Endothelial cell of umbilical vein (primary cell): ENCODE results near the gene PTTG1IP. TPM values are rescaled to one million over a fixed set of nuclear protein-coding genes. Genes with fewer than 3 reads are reported as not detected.

ENCODE experiments used
- BruUV-seq: library from RNA; stranded (reverse); fragments of 400-500 nt; replicated peaks from 2 replicates; lab custom pipeline; 2021; lab: Mats Ljungman, UMichigan
- CTCF ChIA-PET: fragments of 300-600, 350-600 bp; sonication (Branson Sonifier 250); formaldehyde crosslinking; loops from one replicate; lab custom pipeline; 2021; ENCODE audit warnings: antibody characterized with exemption, inconsistent platforms; lab: Charles Lee
- POLR2A ChIA-PET: fragments of 300-600, 350-600 bp; sonication (Branson Sonifier 250); formaldehyde crosslinking; loops from one replicate; lab custom pipeline; 2021; ENCODE audit warnings: antibody characterized with exemption, inconsistent platforms; lab: Charles Lee
- DNase-seq: peaks from one replicate; pipeline ENCODE4 v3.0.0-alpha.2; 2011; ENCODE audit warnings: low read depth, low spot score
- FAIRE-seq: peaks from 2 replicates; lab custom pipeline; 2011; peaks lifted over from hg19 to GRCh38; lab: Jason Lieb, UNC
- H2AFZ ChIP-seq: 2 replicates; pipeline ENCODE4 v1.6.0; 2012; ENCODE audit warnings: low read depth, low read length, control low read depth, inconsistent platforms
- H3K27ac ChIP-seq: 2 replicates; pipeline ENCODE4 v1.5.1; 2011; ENCODE audit warnings: low read depth, mild to moderate bottlenecking, control low read depth, low read length, moderate library complexity; ENCODE audit not compliant: insufficient read depth
- H3K27me3 ChIP-seq, 2 experiments: 2 replicates each; pipeline versions ENCODE4 v1.6.0 to v1.6.1; 2011; ENCODE audit warnings: low read length in 2 of 2, mixed read lengths in 1 of 2; ENCODE audit not compliant: control insufficient read depth in 2 of 2, insufficient read depth in 2 of 2
- H3K36me3 ChIP-seq, 2 experiments: 2 replicates in 1 of 2; 3 replicates in 1 of 2; pipeline ENCODE4 v1.5.1; 2011; ENCODE audit warnings: low read length in 2 of 2, mild to moderate bottlenecking in 1 of 2, moderate library complexity in 1 of 2; ENCODE audit not compliant: control insufficient read depth in 2 of 2, insufficient read depth in 2 of 2; ENCODE audit errors: extremely low read depth in 1 of 2
- H3K4me1 ChIP-seq: 3 replicates; pipeline ENCODE4 v1.5.1; 2011; ENCODE audit warnings: mild to moderate bottlenecking, low read length; ENCODE audit not compliant: control insufficient read depth, insufficient read depth; ENCODE audit errors: extremely low read depth
- H3K4me2 ChIP-seq: 2 replicates; pipeline ENCODE4 v1.6.1; 2011; ENCODE audit warnings: low read length, control low read depth, mixed read lengths; ENCODE audit not compliant: insufficient read depth
- H3K4me3 ChIP-seq, 3 experiments: fragments of 200-600 bp in 1 of 3; sonication (generic), shearing (Covaris generic) in 1 of 3; replicated peaks in 1 of 3; 2 replicates each; pipeline ENCODE4 v1.5.1; 2011 to 2016; ENCODE audit warnings: control low read depth in 3 of 3, low read length in 3 of 3, mild to moderate bottlenecking in 2 of 3, inconsistent platforms in 1 of 3, low read depth in 1 of 3, moderate library complexity in 1 of 3; ENCODE audit not compliant: insufficient read depth in 1 of 3
- H3K79me2 ChIP-seq: 2 replicates; pipeline ENCODE4 v1.6.0; 2012; ENCODE audit warnings: low read length, inconsistent platforms; ENCODE audit not compliant: control insufficient read depth, insufficient read depth
- H3K9ac ChIP-seq: replicated peaks from 2 replicates; pipeline ENCODE3; 2011; ENCODE audit warnings: low read length, control low read depth; ENCODE audit not compliant: insufficient read depth; ENCODE audit errors: extremely low read depth
- H3K9me1 ChIP-seq: replicated peaks from 3 replicates; pipeline ENCODE4 v1.6.0; 2011; ENCODE audit warnings: mild to moderate bottlenecking, low read length; ENCODE audit not compliant: control insufficient read depth, insufficient read depth; ENCODE audit errors: extremely low read depth
- H3K9me3 ChIP-seq: replicated peaks from 2 replicates; pipeline ENCODE4 v1.5.1; 2012; ENCODE audit warnings: low read length, inconsistent platforms; ENCODE audit not compliant: control insufficient read depth, insufficient read depth
- H4K20me1 ChIP-seq: replicated peaks from 2 replicates; pipeline ENCODE3; 2011; ENCODE audit warnings: mild to moderate bottlenecking, low read length; ENCODE audit not compliant: control insufficient read depth, insufficient read depth; ENCODE audit errors: extremely low read depth
- CTCF ChIP-seq, 2 donors: IDR thresholded peaks; 1 replicate in 1 of 2; 2 replicates in 1 of 2; pipeline ENCODE4 v1.5.1; 2011; ENCODE audit warnings: low read length in 2 of 2, mild to moderate bottlenecking in 2 of 2, moderate library complexity in 2 of 2, control low read depth in 1 of 2, inconsistent platforms in 1 of 2, low read depth in 1 of 2; ENCODE audit not compliant: insufficient read depth in 1 of 2; ENCODE audit errors: extremely low read depth in 1 of 2
- EZH2 ChIP-seq: IDR thresholded peaks from 2 replicates; pipeline ENCODE4 v1.6.1; 2012; ENCODE audit warnings: borderline replicate concordance, low read depth, mild to moderate bottlenecking, moderate library complexity, low read length, inconsistent platforms; ENCODE audit not compliant: severe bottlenecking
- FOS ChIP-seq: IDR thresholded peaks from 2 replicates; pipeline ENCODE4 v1.6.1; 2011; ENCODE audit warnings: mild to moderate bottlenecking, low read length, moderate library complexity, borderline replicate concordance; ENCODE audit not compliant: insufficient read depth
- MAX ChIP-seq: IDR thresholded peaks from 2 replicates; pipeline ENCODE4 v1.6.1; 2011; ENCODE audit not compliant: insufficient read depth, insufficient read length
- POLR2A ChIP-seq: IDR thresholded peaks from 2 replicates; pipeline ENCODE4 v1.6.1; 2012; ENCODE audit warnings: low read depth, mild to moderate bottlenecking, control low read depth, low read length
- dilution Hi-C: fragments of 300-500 bp; cut with MboI; formaldehyde crosslinking; loops from one replicate; pipeline ENCODE4 v1.15.0; 2019; ENCODE audit warnings: low sequenced_read_pairs; ENCODE audit not compliant: extremely low pct_ligation_motif_present
- intact Hi-C: fragments of 100-400 bp; cut with micrococcal nuclease; formaldehyde crosslinking; loops from one replicate; pipeline ENCODE4 v1.10.0; 2022
- polyA plus RNA-seq, 4 experiments: library from polyadenylated mRNA; depleted of rRNA in 3 of 4; stranded (reverse) in 3 of 4; unstranded in 1 of 4; fragments of >200 nt; gene quantifications; 2 replicates each; pipeline versions ENCODE4 v1.2.1 to v1.2.3, GENCODE V29; 2011 to 2012; ENCODE audit warnings: missing spikeins in 1 of 4
- total RNA-seq: library from RNA; stranded (reverse); gene quantifications from 2 replicates; pipeline ENCODE4 v1.2.3, GENCODE V29; 2021

Gene PTTG1IP
- total and polyA plus RNA-seq, 2 donors (not counting 3 experiments of a cell fraction or from before 2014, with no cell fraction given) = 342 to 415 TPM

- peak within 1 kb of the TSS; percentile 71 for H2AFZ ChIP-seq
Measured at GRCh38 chr21:44817914-44818639, 55.4 kb downstream of the PTTG1IP start, which contains the start of gene SUMO3. TSS of gene SUMO3 (minus strand) at chr21:44818062. CDS start at chr21:44817968, 94 bp downstream.

More at GRCh38 chr21:44817914-44818639, 55.4 kb downstream of the PTTG1IP start, which contains the start of gene SUMO3:
- H3K9me1 ChIP-seq = no peaks in the 10 kb centered on the region
- ChIA-PET CTCF (interaction anchor here (0.7 to 1.6 kb wide), 6 partner anchors 14 to 310 kb away, joined by 3 to 6 read pairs (median 3); partner anchors contain the start of gene UBE2G2), POLR2A (interaction anchor here (0.9 to 1.0 kb wide), 2 partner anchors 13 to 17 kb away, joined by 3 to 4 read pairs; partner anchors contain the start of gene UBE2G2)
- H3K9ac ChIP-seq = peak within 1 kb of the TSS; percentile 89
- no peaks in the 10 kb centered on the region for H4K20me1 ChIP-seq
- H3K9me3 ChIP-seq = no peaks in the 10 kb centered on the region
- dilution Hi-C loops = no loop called here
- no TSS peak for BruUV-seq
- FAIRE-seq (peak; percentile 64), DNase-seq (peak; percentile 80)
- H3K4me1 ChIP-seq = peaks cover 4% of the 10 kb centered on the region
- peak within 1 kb of the TSS; percentile 65 for H3K4me2 ChIP-seq
- TF ChIP-seq POLR2A (peak; percentile 39), CTCF (IDR thresholded peaks at IDR 0.05; ENCODE audit: extremely low read depth in 1 of 2, insufficient read depth in 1 of 2, low read depth in 1 of 2, low read length in 2 of 2) (no peak), FOS (peak; percentile 12), MAX (peak; percentile 69), EZH2 (no peak)
- peak within 1 kb of the TSS; percentile 67 to 81 (median 71) for H3K4me3 ChIP-seq
- H3K27me3 ChIP-seq = no peaks in the 10 kb centered on the region
- intact Hi-C loops = loop anchor here (1.0 kb wide), 3 partner anchors 16 to 93 kb away; no protein-coding TSS in a partner anchor
- H3K36me3 ChIP-seq = peaks cover 0 to 4% of the 10 kb centered on the region in 2 experiments
- H3K79me2 ChIP-seq = peaks cover 41% of the 10 kb centered on the region
- H3K27ac ChIP-seq = peak within 1 kb of the TSS; percentile 59
